IMR-90 (cell line): ENCODE data around the gene STARD10. TPM values are rescaled to one million over a fixed set of nuclear protein-coding genes. Genes with fewer than 3 reads are reported as not detected.
A peak's percentile ranks its signal among the peaks of the same experiment; 100 is the strongest.

Experiments used
- ATAC-seq: fragments of 200-7000 bp; cut with Tn5 transposase; 2 replicates; pipeline ENCODE4 v1.9.1; 2020; ENCODE audit warnings: low read depth, mild to moderate bottlenecking, moderate library complexity
- BruUV-seq: library from RNA; stranded (reverse); fragments of 400-500 nt; replicated peaks from 2 replicates; lab custom pipeline; 2021; lab: Mats Ljungman, UMichigan
- CTCF ChIA-PET: fragments of 300-600 bp; formaldehyde crosslinking; extraction: SDS; loops from one replicate; lab custom pipeline; 2021; ENCODE audit warnings: antibody characterized with exemption; lab: Yijun Ruan, JAX
- POLR2A ChIA-PET: fragments of 300-600 bp; sonication (Branson Sonifier 250); formaldehyde crosslinking; loops from one replicate; lab custom pipeline; 2022; ENCODE audit warnings: antibody characterized with exemption; ENCODE audit not compliant: unreplicated experiment; lab: Charles Lee
- DNase-seq: peaks from one replicate; pipeline ENCODE4 v3.0.0; 2013
- H2AFZ ChIP-seq: replicated peaks from 2 replicates; pipeline ENCODE3; 2013; ENCODE audit warnings: low read length, mild to moderate bottlenecking; ENCODE audit not compliant: poor library complexity
- H2AK5ac ChIP-seq: 2 replicates; pipeline ENCODE4 v1.6.1; 2013; ENCODE audit warnings: low read depth, low read length, inconsistent platforms
- H2AK9ac ChIP-seq: replicated peaks from 2 replicates; pipeline ENCODE3; 2013; ENCODE audit warnings: mild to moderate bottlenecking, low read depth, low read length, moderate library complexity; ENCODE audit not compliant: poor library complexity
- H2BK120ac ChIP-seq: 2 replicates; pipeline ENCODE4 v1.6.1; 2013; ENCODE audit warnings: low read depth, low read length, inconsistent platforms
- H2BK15ac ChIP-seq: 3 replicates; pipeline ENCODE4 v1.6.1; 2013; ENCODE audit warnings: low read depth, low read length, inconsistent platforms
- H2BK20ac ChIP-seq: 2 replicates; pipeline ENCODE4 v1.6.1; 2013; ENCODE audit warnings: low read depth, mild to moderate bottlenecking, inconsistent platforms, low read length, moderate library complexity
- H2BK5ac ChIP-seq: 2 replicates; pipeline ENCODE4 v1.6.1; 2013; ENCODE audit warnings: mild to moderate bottlenecking, low read depth, low read length, inconsistent platforms; ENCODE audit not compliant: poor library complexity, severe bottlenecking
- H3K14ac ChIP-seq: replicated peaks from 2 replicates; pipeline ENCODE4 v1.6.1; 2013; ENCODE audit warnings: low read depth, low read length, inconsistent platforms
- H3K18ac ChIP-seq: 2 replicates; pipeline ENCODE4 v1.6.1; 2013; ENCODE audit warnings: low read depth, low read length, control low read depth
- H3K23ac ChIP-seq: 2 replicates; pipeline ENCODE4 v1.6.1; 2013; ENCODE audit warnings: low read depth, low read length, inconsistent platforms
- H3K27ac ChIP-seq: 2 replicates; pipeline ENCODE4 v1.5.1; 2013; ENCODE audit warnings: mild to moderate bottlenecking, control low read depth, low read length; ENCODE audit not compliant: insufficient read depth
- H3K27me3 ChIP-seq: 2 replicates; pipeline ENCODE4 v1.6.1; 2013; ENCODE audit warnings: low read length; ENCODE audit not compliant: control insufficient read depth, insufficient read depth
- H3K36me3 ChIP-seq: 2 replicates; pipeline ENCODE4 v1.6.1; 2013; ENCODE audit warnings: low read length, mixed read lengths; ENCODE audit not compliant: control insufficient read depth, insufficient read depth
- H3K4ac ChIP-seq: 2 replicates; pipeline ENCODE4 v1.6.1; 2013; ENCODE audit warnings: low read depth, low read length, inconsistent platforms
- H3K4me1 ChIP-seq: 2 replicates; pipeline ENCODE4 v1.6.1; 2013; ENCODE audit warnings: low read length, mixed read lengths; ENCODE audit not compliant: control insufficient read depth, insufficient read depth
- H3K4me2 ChIP-seq: 2 replicates; pipeline ENCODE4 v1.6.1; 2013; ENCODE audit warnings: low read depth, mild to moderate bottlenecking, control low read depth, low read length, moderate library complexity
- H3K4me3 ChIP-seq: 2 replicates; pipeline ENCODE4 v1.5.1; 2013; ENCODE audit warnings: low read depth, mild to moderate bottlenecking, control low read depth, low read length, moderate library complexity; ENCODE audit not compliant: insufficient read depth
- H3K56ac ChIP-seq: 2 replicates; pipeline ENCODE4 v1.6.1; 2013; ENCODE audit warnings: low read length, inconsistent platforms; ENCODE audit not compliant: insufficient read depth; ENCODE audit errors: extremely low read depth
- H3K79me1 ChIP-seq, 2 experiments: 2 replicates each; pipeline ENCODE4 v1.6.1; 2013; ENCODE audit warnings: low read length in 2 of 2, inconsistent platforms in 1 of 2, low read depth in 1 of 2
- H3K9ac ChIP-seq: 2 replicates; pipeline ENCODE4 v1.6.1; 2013; ENCODE audit warnings: low read depth, low read length, control low read depth
- H3K9me1 ChIP-seq: 2 replicates; pipeline ENCODE4 v1.6.1; 2013; ENCODE audit warnings: low read length, inconsistent platforms; ENCODE audit not compliant: insufficient read depth
- H3K9me3 ChIP-seq: 2 replicates; pipeline ENCODE4 v1.6.1; 2013; ENCODE audit warnings: low read length; ENCODE audit not compliant: control insufficient read depth, insufficient read depth
- H4K20me1 ChIP-seq: 2 replicates; pipeline ENCODE4 v1.6.1; 2013; ENCODE audit warnings: low read length, inconsistent platforms; ENCODE audit not compliant: insufficient read depth
- H4K5ac ChIP-seq: 2 replicates; pipeline ENCODE4 v1.6.1; 2013; ENCODE audit warnings: mild to moderate bottlenecking, low read depth, low read length, control low read depth
- H4K8ac ChIP-seq, 2 experiments: 2 replicates each; pipeline ENCODE4 v1.6.1; 2013; ENCODE audit warnings: low read depth in 2 of 2, low read length in 2 of 2, control low read depth in 1 of 2, inconsistent platforms in 1 of 2
- H4K91ac ChIP-seq: 2 replicates; pipeline ENCODE4 v1.6.1; 2013; ENCODE audit warnings: low read depth, low read length, inconsistent platforms; ENCODE audit not compliant: insufficient read depth
- CEBPB ChIP-seq: IDR thresholded peaks from 2 replicates; pipeline ENCODE4 v1.6.1; 2012; ENCODE audit warnings: low read depth, low read length, improper control_type of control experiment
- MAFK ChIP-seq: IDR thresholded peaks from 2 replicates; pipeline ENCODE4 v1.6.1; 2012; ENCODE audit warnings: low read depth, low read length, improper control_type of control experiment
- WGBS, 2 experiments: methylation state at CpG; one replicate each; pipeline versions ENCODE4 v1.1.5 to v1.1.7; 2013; ENCODE audit warnings: missing lambda C conversion rate in 2 of 2; ENCODE audit not compliant: insufficient read length in 1 of 2; ENCODE audit errors: extremely low coverage in 2 of 2; 5-methylcytosine and 5-hydroxymethylcytosine counted together
- dilution Hi-C: fragments of 300-500 bp; cut with HindIII; formaldehyde crosslinking; loops from one replicate; pipeline ENCODE4 v1.14.3; 2018; ENCODE audit warnings: low sequenced_read_pairs; ENCODE audit not compliant: unreplicated experiment
- in situ Hi-C: fragments of 300-500 bp; cut with MboI; formaldehyde crosslinking; loops from 3 replicates; pipeline ENCODE4 v1.14.3; 2019; ENCODE audit warnings: low sequenced_read_pairs, inconsistent platforms, mixed read lengths
- intact Hi-C: fragments of 100-400 bp; cut with micrococcal nuclease; formaldehyde crosslinking; loops from 2 replicates; pipeline ENCODE4 v1.10.0; 2022
- polyA plus RNA-seq, 3 experiments: library from polyadenylated mRNA; depleted of rRNA; stranded (reverse); fragments of >200 nt; gene quantifications; 2 replicates each; pipeline ENCODE4 v1.2.3, GENCODE V29; 2012; ENCODE audit warnings: low replicate concordance in 1 of 3
- total RNA-seq: library from RNA; depleted of rRNA; stranded (reverse); fragments of >200 nt; gene quantifications from 2 replicates; pipeline ENCODE4 v1.2.3, GENCODE V29; 2012

The STARD10 gene
- total and polyA plus RNA-seq, 2 of the 4 experiments (the other 2 are of a cell fraction), result 23.8 to 37.4 TPM

GRCh38 chr11:72741849-72742512 is 51.9 kb downstream of the STARD10 start:
- Histone ChIP-seq H3K9me1 (peaks cover 37% of the 10 kb centered on the region), H3K56ac (no peak overlapping the region), H2AFZ (peak overlapping the region; percentile 37), H3K14ac (0 out of 2 replicates have a peak overlapping the region, but pooled peaks have one; percentile 45), H3K23ac (0 out of 2 replicates have a peak overlapping the region, but pooled peaks have one; percentile 24), H3K4me1 (peaks cover 23% of the 10 kb centered on the region), H3K27me3 (no peaks in the 10 kb centered on the region), H3K27ac (no peak overlapping the region), H3K4me2 (no peak overlapping the region), H2BK15ac (no peak overlapping the region), H3K9me3 (no peaks in the 10 kb centered on the region), H2AK5ac (peak overlapping the region; percentile 4; the same call in 1 of the 2 replicates), H4K20me1 (peaks cover 27% of the 10 kb centered on the region), H4K91ac (no peak overlapping the region), H2BK120ac (no peak overlapping the region), H2AK9ac (peak overlapping the region; percentile 70), H3K9ac (no peak overlapping the region), H2BK20ac (no peak overlapping the region), H3K18ac (no peak overlapping the region), H4K8ac (no peak overlapping the region), H3K79me1 (peaks cover 41 to 80% of the 10 kb centered on the region in 2 experiments), H3K4me3 (no peak overlapping the region), H2BK5ac (no peak overlapping the region), H3K4ac (peak overlapping the region; percentile 23), H4K5ac (no peak overlapping the region), H3K36me3 (no peaks in the 10 kb centered on the region)
- ChIA-PET POLR2A (no interaction called here), CTCF (no interaction called here)
- peak; percentile 27; the same call in 1 of the 2 replicates for TF ChIP-seq CEBPB
- no peak for TF ChIP-seq MAFK
- intact Hi-C loops (no loop called here), dilution Hi-C loops (no loop called here), in situ Hi-C loops (no loop called here)
- DNase-seq (peak; percentile 29), ATAC-seq (no peak)
- 55% methylated on average over 4 of the region's 7 CpGs; no CpG with 5 or more reads in 1 of the 2 experiments for WGBS, 2 experiments
- no TSS peak for BruUV-seq
